H1 (cell line): ENCODE results near the gene VPS51. TPM values are rescaled to one million over a fixed set of nuclear protein-coding genes. Genes with fewer than 3 reads are reported as not detected.

Experiments used
- CTCF ChIA-PET: fragments of 300-600 bp; sonication (Branson Sonifier 250); formaldehyde crosslinking; loops from one replicate; lab custom pipeline; 2021; ENCODE audit not compliant: partially characterized antibody; lab: Charles Lee
- POLR2A ChIA-PET: fragments of 300-600 bp; sonication (Branson Sonifier 250); formaldehyde crosslinking; loops from one replicate; lab custom pipeline; 2021; ENCODE audit warnings: inconsistent platforms; ENCODE audit not compliant: partially characterized antibody; lab: Charles Lee
- DNase-seq, 2 experiments: peaks; one replicate each; pipeline versions ENCODE4 v3.0.0 to v3.0.0-alpha.2; 2010 to 2022; ENCODE audit warnings: low spot score in 2 of 2, low read depth in 1 of 2, mixed read lengths in 1 of 2
- FAIRE-seq: peaks from 2 replicates; lab custom pipeline; 2011; peaks lifted over from hg19 to GRCh38; lab: Jason Lieb, UNC
- H2AFZ ChIP-seq: 2 replicates; pipeline ENCODE4 v1.8.1; 2012; ENCODE audit warnings: low read length, inconsistent platforms
- H2AK5ac ChIP-seq: 2 replicates; pipeline ENCODE4 v1.6.1; 2013; ENCODE audit warnings: low read depth, low read length
- H2BK120ac ChIP-seq: replicated peaks from 2 replicates; pipeline ENCODE3; 2013; ENCODE audit warnings: low read depth, low read length, inconsistent platforms
- H2BK12ac ChIP-seq: 2 replicates; pipeline ENCODE4 v1.6.1; 2013; ENCODE audit warnings: low read depth, low read length
- H2BK15ac ChIP-seq: 2 replicates; pipeline ENCODE4 v1.6.1; 2013; ENCODE audit warnings: low read length
- H2BK20ac ChIP-seq: 2 replicates; pipeline ENCODE4 v1.6.1; 2013; ENCODE audit warnings: low read length
- H2BK5ac ChIP-seq: 2 replicates; pipeline ENCODE4 v1.6.1; 2013; ENCODE audit warnings: low read depth, low read length
- H3K14ac ChIP-seq: 2 replicates; pipeline ENCODE4 v1.6.1; 2013; ENCODE audit warnings: inconsistent platforms; ENCODE audit not compliant: insufficient read length
- H3K18ac ChIP-seq: 2 replicates; pipeline ENCODE4 v1.6.1; 2013; ENCODE audit warnings: low read length; ENCODE audit errors: extremely low read depth
- H3K23ac ChIP-seq: 2 replicates; pipeline ENCODE4 v1.6.1; 2013; ENCODE audit warnings: inconsistent platforms; ENCODE audit not compliant: insufficient read length
- H3K23me2 ChIP-seq: 2 replicates; pipeline ENCODE4 v1.6.1; 2013; ENCODE audit warnings: low read depth, low read length
- H3K27ac ChIP-seq: 2 replicates; pipeline ENCODE4 v1.6.1; 2011; ENCODE audit warnings: low read depth, low read length, inconsistent platforms
- H3K27me3 ChIP-seq, 4 experiments: replicated peaks in 1 of 4; 1 replicate in 1 of 4; 2 replicates in 3 of 4; pipeline versions ENCODE4 v1.6.1 to v1.8.1; 2011 to 2013; ENCODE audit warnings: low read length in 3 of 4, mild to moderate bottlenecking in 3 of 4, inconsistent platforms in 2 of 4, mixed read lengths in 2 of 4, moderate library complexity in 1 of 4; ENCODE audit not compliant: control insufficient read depth in 3 of 4, insufficient read depth in 3 of 4; ENCODE audit errors: extremely low read depth in 1 of 4
- H3K36me3 ChIP-seq, 4 experiments: 2 replicates each; pipeline versions ENCODE4 v1.6.1 to v1.8.1; 2011 to 2013; ENCODE audit warnings: mild to moderate bottlenecking in 4 of 4, low read length in 3 of 4, moderate library complexity in 2 of 4, control low read depth in 1 of 4, inconsistent platforms in 1 of 4; ENCODE audit not compliant: insufficient read depth in 4 of 4, control insufficient read depth in 2 of 4
- H3K4ac ChIP-seq: replicated peaks from 2 replicates; pipeline ENCODE3; 2013; ENCODE audit warnings: low read length, low read depth, mixed read lengths, inconsistent platforms; ENCODE audit not compliant: insufficient read length
- H3K4me1 ChIP-seq, 4 experiments: replicated peaks in 1 of 4; 1 replicate in 1 of 4; 2 replicates in 3 of 4; pipeline versions ENCODE4 v1.6.1 to v1.8.1; 2011 to 2013; ENCODE audit warnings: low read length in 3 of 4, inconsistent platforms in 2 of 4, mixed read lengths in 1 of 4; ENCODE audit not compliant: insufficient read depth in 4 of 4, control insufficient read depth in 3 of 4
- H3K4me2 ChIP-seq, 2 experiments: 2 replicates each; pipeline versions ENCODE4 v1.6.1 to v1.8.1; 2011 to 2013; ENCODE audit warnings: low read depth in 2 of 2, low read length in 2 of 2, control low read depth in 1 of 2, inconsistent platforms in 1 of 2, mild to moderate bottlenecking in 1 of 2; ENCODE audit not compliant: insufficient read depth in 1 of 2
- H3K4me3 ChIP-seq, 4 experiments: fragments of 200-600, 300-600 bp in 1 of 4; sonication (generic), shearing (Covaris generic), sonication (Bioruptor Twin) in 1 of 4; 2 replicates each; pipeline versions ENCODE4 v1.5.1 to v1.8.1; 2011 to 2016; ENCODE audit warnings: low read length in 4 of 4, low read depth in 3 of 4, control low read depth in 2 of 4, inconsistent platforms in 2 of 4, mild to moderate bottlenecking in 2 of 4, mixed read lengths in 1 of 4, moderate library complexity in 1 of 4; ENCODE audit not compliant: insufficient read depth in 2 of 4; ENCODE audit errors: extremely low read depth in 1 of 4
- H3K56ac ChIP-seq: replicated peaks from 2 replicates; pipeline ENCODE3; 2013; ENCODE audit warnings: low read depth, mild to moderate bottlenecking, mixed read lengths, low read length, inconsistent platforms; ENCODE audit not compliant: insufficient read length
- H3K79me1 ChIP-seq: 2 replicates; pipeline ENCODE4 v1.6.1; 2013; ENCODE audit warnings: low read depth, low read length, control low read depth
- H3K79me2 ChIP-seq, 2 experiments: 2 replicates each; pipeline versions ENCODE4 v1.6.1 to v1.8.1; 2012 to 2013; ENCODE audit warnings: low read length in 2 of 2, mild to moderate bottlenecking in 2 of 2, inconsistent platforms in 1 of 2; ENCODE audit not compliant: insufficient read depth in 2 of 2, control insufficient read depth in 1 of 2
- H3K9ac ChIP-seq, 4 experiments: replicated peaks in 1 of 4; 1 replicate in 1 of 4; 2 replicates in 3 of 4; pipeline versions ENCODE4 v1.6.1 to v1.8.1; 2011 to 2013; ENCODE audit warnings: low read depth in 3 of 4, low read length in 3 of 4, control low read depth in 2 of 4, mild to moderate bottlenecking in 2 of 4, moderate library complexity in 2 of 4, inconsistent platforms in 1 of 4; ENCODE audit errors: extremely low read depth in 1 of 4
- H3K9me3 ChIP-seq, 2 experiments: 2 replicates each; pipeline versions ENCODE4 v1.6.1 to v1.8.1; 2012 to 2013; ENCODE audit warnings: mild to moderate bottlenecking in 2 of 2, moderate library complexity in 2 of 2, control low read depth in 1 of 2, inconsistent platforms in 1 of 2, low read depth in 1 of 2, low read length in 1 of 2, mixed read lengths in 1 of 2; ENCODE audit not compliant: insufficient read depth in 2 of 2
- H4K20me1 ChIP-seq, 2 experiments: replicated peaks in 1 of 2; 2 replicates each; pipeline versions ENCODE3 to v1.8.1; 2011 to 2013; ENCODE audit warnings: inconsistent platforms in 2 of 2, low read length in 2 of 2, mild to moderate bottlenecking in 1 of 2; ENCODE audit not compliant: insufficient read depth in 2 of 2, control insufficient read depth in 1 of 2
- H4K5ac ChIP-seq: 2 replicates; pipeline ENCODE4 v1.6.1; 2013; ENCODE audit warnings: low read length, low read depth, mixed read lengths, inconsistent platforms; ENCODE audit not compliant: insufficient read length
- H4K8ac ChIP-seq: 2 replicates; pipeline ENCODE4 v1.8.0; 2013; ENCODE audit warnings: mild to moderate bottlenecking, moderate library complexity, low read length, inconsistent platforms; ENCODE audit not compliant: insufficient read depth; ENCODE audit errors: extremely low read depth
- H4K91ac ChIP-seq: replicated peaks from 2 replicates; pipeline ENCODE3; 2013; ENCODE audit warnings: low read length, mixed read lengths, inconsistent platforms; ENCODE audit not compliant: insufficient read length
- ASH2L ChIP-seq: fragments of 200-600, 300-600 bp; sonication (generic); IDR thresholded peaks from one replicate; pipeline ENCODE4 v1.7.1; 2017; ENCODE audit warnings: low read length
- CHD2 ChIP-seq: IDR thresholded peaks from 2 replicates; pipeline ENCODE4 v1.6.1; 2012; ENCODE audit warnings: low read length, improper control_type of control experiment
- CREB1 ChIP-seq: IDR thresholded peaks from 2 replicates; pipeline ENCODE4 v1.6.1; 2012; ENCODE audit warnings: inconsistent platforms
- FOSL1 ChIP-seq: IDR thresholded peaks from 2 replicates; pipeline ENCODE4 v1.6.1; 2011; ENCODE audit warnings: mild to moderate bottlenecking, low read depth, low read length, moderate library complexity; ENCODE audit not compliant: insufficient read depth
- KDM4A ChIP-seq: IDR thresholded peaks from one replicate; pipeline ENCODE4 v1.7.1; 2012; ENCODE audit warnings: low read depth, mild to moderate bottlenecking, moderate library complexity, low read length, inconsistent platforms; ENCODE audit not compliant: severe bottlenecking
- POLR2A ChIP-seq, 2 experiments: IDR thresholded peaks; 1 replicate in 1 of 2; 2 replicates in 1 of 2; pipeline ENCODE4 v1.6.1; 2011; ENCODE audit warnings: low read depth in 2 of 2, low read length in 2 of 2, mild to moderate bottlenecking in 2 of 2; ENCODE audit errors: control extremely low read depth in 1 of 2
- RFX5 ChIP-seq: IDR thresholded peaks from 2 replicates; pipeline ENCODE4 v1.6.1; 2011; ENCODE audit warnings: low read depth, low read length, improper control_type of control experiment, borderline replicate concordance
- SIN3A ChIP-seq, 2 experiments: IDR thresholded peaks in 1 of 2; conservative IDR thresholded peaks in 1 of 2; 2 replicates each; pipeline ENCODE4 v1.6.1; 2011 to 2012; ENCODE audit warnings: low read length in 2 of 2, improper control_type of control experiment in 1 of 2, low read depth in 1 of 2, mild to moderate bottlenecking in 1 of 2
- SIRT6 ChIP-seq: IDR thresholded peaks from one replicate; pipeline ENCODE4 v1.7.1; 2012; ENCODE audit warnings: low read length, inconsistent platforms
- SIX5 ChIP-seq: IDR thresholded peaks from 2 replicates; pipeline ENCODE4 v1.6.1; 2011; ENCODE audit warnings: mild to moderate bottlenecking, low read depth, low read length
- SP1 ChIP-seq: IDR thresholded peaks from 2 replicates; pipeline ENCODE4 v1.6.1; 2011; ENCODE audit warnings: low read depth, low read length
- TBP ChIP-seq: IDR thresholded peaks from 2 replicates; pipeline ENCODE4 v1.6.1; 2011; ENCODE audit warnings: low read depth, low read length, improper control_type of control experiment
- TCF12 ChIP-seq: IDR thresholded peaks from 2 replicates; pipeline ENCODE4 v1.6.1; 2011; ENCODE audit warnings: low read depth, mild to moderate bottlenecking, low read length
- WGBS, 2 experiments: shearing (Covaris generic) in 1 of 2; methylation state at CpG; one replicate each; pipeline versions ENCODE4 v1.1.6 to v1.1.7; 2013 to 2015; ENCODE audit warnings: low lambda C conversion rate in 2 of 2, mixed read lengths in 2 of 2, inconsistent platforms in 1 of 2, low coverage in 1 of 2, missing lambda C conversion rate in 1 of 2; ENCODE audit not compliant: insufficient replicate concordance in 2 of 2, insufficient coverage in 1 of 2, insufficient read length in 1 of 2; ENCODE audit errors: extremely low coverage in 1 of 2, missing lambda C conversion rate in 1 of 2; 5-methylcytosine and 5-hydroxymethylcytosine counted together
- polyA plus RNA-seq, 7 experiments: library from polyadenylated mRNA; depleted of rRNA in 3 of 7; stranded (reverse) in 5 of 7; unstranded in 2 of 7; fragments of >200 nt in 5 of 7; fragments of 200-250 nt in 2 of 7; gene quantifications; 1 replicate in 5 of 7; 2 replicates in 1 of 7; 4 replicates in 1 of 7; pipeline versions ENCODE4 v1.2.1 to v1.2.3, GENCODE V29; 2011 to 2013; ENCODE audit warnings: missing spikeins in 2 of 7, mixed read lengths in 2 of 7
- total RNA-seq: library from RNA; stranded (reverse); fragmentation: NEBNext Ultra II Directional; extraction: Animal tissue kit (Norgen Biotek cat#: 25700); gene quantifications from 2 replicates; pipeline ENCODE4 v1.2.1, GENCODE V29; 2021

Gene VPS51
- total and polyA plus RNA-seq, 2 of the 8 experiments (the other 6 are each of a cell fraction or from before 2014, with no cell fraction given): 97.4 to 142 TPM

DNA sequence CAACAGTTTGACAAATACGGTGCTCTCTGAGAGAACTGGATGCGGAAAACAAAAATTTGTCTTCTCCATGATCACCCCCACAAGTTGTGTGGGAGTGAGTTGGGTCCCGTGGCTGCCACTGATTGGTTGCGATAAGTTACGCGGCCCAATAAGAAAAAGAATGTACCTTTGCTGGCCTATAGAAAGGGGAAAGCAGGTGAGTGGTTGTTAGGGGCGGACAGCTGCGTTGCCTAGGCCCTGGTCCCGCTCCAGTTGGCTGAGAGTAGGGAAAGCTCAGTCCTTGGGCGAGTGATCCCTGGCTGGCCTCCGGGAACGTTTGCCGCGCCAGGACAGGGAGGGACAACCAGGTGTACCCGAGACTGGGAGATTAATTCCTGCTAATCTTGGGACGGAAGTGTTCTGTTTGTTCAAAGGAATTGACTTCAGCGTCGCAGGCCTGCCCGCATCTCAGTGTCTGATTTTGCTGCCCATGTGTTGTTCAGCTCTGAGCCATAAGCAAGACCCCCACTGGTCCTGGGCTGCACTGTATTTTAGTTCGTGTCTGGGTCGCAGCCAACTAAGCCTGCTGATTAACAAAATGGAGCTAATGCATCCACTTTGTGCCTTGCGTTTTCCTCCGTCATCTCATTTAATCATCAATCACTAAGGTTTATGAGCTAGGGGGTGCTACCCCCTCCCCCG, 39.1 kb downstream of the VPS51 start:
- Histone ChIP-seq H3K4me2 (peak overlapping the region; percentile 77 to 91), H2AFZ (peak overlapping the region; percentile 76), H3K27me3 (no peaks in the 10 kb centered on the region), H3K23me2 (peaks cover 14% of the 10 kb centered on the region), H3K79me1 (peaks cover 3% of the 10 kb centered on the region; the same call in 1 of the 2 replicates), H2BK20ac (no peak overlapping the region), H4K91ac (peak overlapping the region; percentile 77), H4K20me1 (peaks cover 0 to 9% of the 10 kb centered on the region in 2 experiments), H3K36me3 (peaks cover 7 to 20% (median 17%) of the 10 kb centered on the region in 4 experiments; a peak in 6 of 8 replicates), H3K56ac (peak overlapping the region; percentile 85), H3K14ac (no peak overlapping the region), H3K18ac (peak overlapping the region; percentile 84), H2AK5ac (no peak overlapping the region), H3K4me3 (peak overlapping the region; percentile 84 to 94 (median 88)), H3K27ac (peak overlapping the region; percentile 99), H2BK15ac (no peak overlapping the region), H3K79me2 (peaks cover 0 to 15% of the 10 kb centered on the region in 2 experiments; a peak in 1 of 4 replicates), H4K5ac (peak overlapping the region; percentile 63), H3K4me1 (peaks cover 0 to 13% (median 7%) of the 10 kb centered on the region in 4 experiments; a peak in 6 of 7 replicates), H4K8ac (peak overlapping the region; percentile 98; the same call in 1 of the 2 replicates), H2BK5ac (peak overlapping the region; percentile 100), H3K23ac (no peak overlapping the region), H3K9ac (peak overlapping the region in 3 of 4 experiments; percentile 97 to 99 (median 98); a peak in 6 of 7 replicates), H3K9me3 (no peaks in the 10 kb centered on the region; a peak in 1 of 4 replicates), H3K4ac (peak overlapping the region; percentile 63), H2BK12ac (peak overlapping the region; percentile 100; the same call in 1 of the 2 replicates), H2BK120ac (no peak overlapping the region)
- WGBS, 2 experiments: 7% methylated on average over 24 of the region's 24 CpGs; no CpG with 5 or more reads in 1 of the 2 experiments
- ChIA-PET CTCF (interaction anchor here (0.8 to 3.0 kb wide), 13 partner anchors 10 to 266 kb away, joined by 3 to 14 read pairs (median 4); partner anchors contain the start of genes CAPN1, MRPL49, SPDYC and TM7SF2), POLR2A (interaction anchor here (0.6 to 15.8 kb wide), 23 partner anchors 8 to 258 kb away, joined by 3 to 305 read pairs (median 4); partner anchors contain the start of genes CAPN1, CDC42EP2, FAU and MRPL49)
- peak; percentile 75 to 88 for DNase-seq
- FAIRE-seq: peak; percentile 89
- 0 out of 2 replicates have a peak, but pooled peaks have one; percentile 40 for TF ChIP-seq RFX5
- TF ChIP-seq FOSL1: no peak
- 0 out of 2 replicates have a peak, but pooled peaks have one; percentile 47 for TF ChIP-seq TCF12
- TF ChIP-seq CREB1: no peak
- peak; percentile 83 to 96 for TF ChIP-seq POLR2A (IDR thresholded peaks at IDR 0.05; ENCODE audit: control extremely low read depth in 1 of 2, low read depth in 2 of 2, low read length in 2 of 2)
- peak; percentile 96 for TF ChIP-seq SP1
- TF ChIP-seq KDM4A: peak; percentile 23
- TF ChIP-seq ASH2L: no peak
- TF ChIP-seq SIN3A (conservative IDR thresholded peaks at IDR 0.05 in 1 of 2, IDR thresholded peaks at IDR 0.05 in 1 of 2; ENCODE audit: low read depth in 1 of 2, low read length in 2 of 2): peak in 1 of 2 experiments; percentile 48; a peak in 3 of 4 replicates
- TF ChIP-seq SIX5: no peak
- peak; percentile 64 for TF ChIP-seq CHD2
- TF ChIP-seq TBP: peak; percentile 83
- TF ChIP-seq SIRT6: no peak
